ENCODE results near the gene EIF3B. TPM values are rescaled to one million over a fixed set of nuclear protein-coding genes. Genes with fewer than 3 reads are reported as not detected.
"Not testable (repeated sequence)": the region's sequence is repeated elsewhere in the genome, so short reads cannot be mapped to it uniquely, and the experiment has no call there.

EIF3B gene
- total RNA-seq, 1 experiment from 2014 or later: 160 TPM

GRCh38 chr7:2347351-2348063, 7.1 kb upstream of the EIF3B start:
- DNase-seq (ENCODE audit: low read depth): not testable (repeated sequence)

GRCh38 chr7:2350055-2350454, 4.6 kb upstream of the EIF3B start:
- DNase-seq (ENCODE audit: low read depth): no peak

GRCh38 chr7:2350861-2351260, 3.8 kb upstream of the EIF3B start:
- DNase-seq (ENCODE audit: low read depth): no peak

GRCh38 chr7:2353113-2353935, 1.3 kb upstream of the EIF3B start:
- no peak for DNase-seq (ENCODE audit: low read depth)

GRCh38 chr7:2353936-2354185, 766 bp upstream of the EIF3B start:
- DNase-seq (ENCODE audit: low read depth): peak; percentile 82

GRCh38 chr7:2354939-2355704, 495 bp downstream of the EIF3B start:
- DNase-seq (ENCODE audit: low read depth): peak; percentile 37

GRCh38 chr7:2355705-2356008, 1.0 kb downstream of the EIF3B start:
- DNase-seq (ENCODE audit: low read depth): no peak

- DNase-seq (ENCODE audit: low read depth): no peak
Measured at GRCh38 chr7:2357165-2357564, 2.5 kb downstream of the EIF3B start.

GRCh38 chr7:2357571-2357970, 2.9 kb downstream of the EIF3B start:
- no peak for DNase-seq (ENCODE audit: low read depth)

GRCh38 chr7:2358968-2359527, 4.4 kb downstream of the EIF3B start:
- no peak for DNase-seq (ENCODE audit: low read depth)

- no peak for DNase-seq (ENCODE audit: low read depth)
Measured at GRCh38 chr7:2359610-2360009, 5.0 kb downstream of the EIF3B start.

GRCh38 chr7:2360796-2361195, 6.2 kb downstream of the EIF3B start:
- no peak for DNase-seq (ENCODE audit: low read depth)

- no peak for DNase-seq (ENCODE audit: low read depth)
Measured at GRCh38 chr7:2362385-2363088, 7.9 kb downstream of the EIF3B start.

- DNase-seq (ENCODE audit: low read depth): no peak
Measured at GRCh38 chr7:2369139-2369538, 14.5 kb downstream of the EIF3B start.

GRCh38 chr7:2371329-2371728, 16.7 kb downstream of the EIF3B start:
- DNase-seq (ENCODE audit: low read depth): no peak

- DNase-seq (ENCODE audit: low read depth): no peak
Measured at GRCh38 chr7:2372724-2373123, 18.1 kb downstream of the EIF3B start.

- no peak for DNase-seq (ENCODE audit: low read depth)
Measured at GRCh38 chr7:2373124-2373556, 18.5 kb downstream of the EIF3B start.

GRCh38 chr7:2373646-2374045, 19.0 kb downstream of the EIF3B start:
- DNase-seq (ENCODE audit: low read depth): no peak

GRCh38 chr7:2374401-2374800, 19.8 kb downstream of the EIF3B start:
- DNase-seq (ENCODE audit: low read depth): no peak

- DNase-seq (ENCODE audit: low read depth): no peak
Measured at GRCh38 chr7:2374830-2375728, 20.5 kb downstream of the EIF3B start.

Measured in M059J (cell line).